ENCODE results near the gene CCP110.

The CCP110 gene

GRCh38 chr16:19599968-19600716 lies 76.4 kb downstream of the CCP110 start:
- no peak for DNase-seq (ENCODE audit: low read depth, low spot score)

- DNase-seq (ENCODE audit: low read depth, low spot score): no peak
Measured at GRCh38 chr16:19601083-19601976, 77.6 kb downstream of the CCP110 start.
